GM12878 (cell line): ENCODE results near the gene ODAPH. TPM values are rescaled to one million over a fixed set of nuclear protein-coding genes. Genes with fewer than 3 reads are reported as not detected.
"Not testable (repeated sequence)": the region's sequence is repeated elsewhere in the genome, so short reads cannot be mapped to it uniquely, and the experiment has no call there.

Experiments
- ATAC-seq: fragments of 200-7000 bp; cut with Tn5 transposase; 3 replicates; pipeline ENCODE4 v1.9.1; 2020; ENCODE audit warnings: mild to moderate bottlenecking, moderate library complexity
- BruUV-seq: library from RNA; stranded (reverse); fragments of 400-500 nt; replicated peaks from 2 replicates; lab custom pipeline; 2021; lab: Mats Ljungman, UMichigan
- CTCF ChIA-PET: fragments of 300-600 bp; sonication (Branson Sonifier 250); formaldehyde crosslinking; extraction: SDS; loops from one replicate; lab custom pipeline; 2021; ENCODE audit warnings: inconsistent platforms; lab: Yijun Ruan, JAX
- POLR2A ChIA-PET: fragments of 350-600 bp; formaldehyde crosslinking; extraction: SDS; loops from one replicate; lab custom pipeline; 2021; ENCODE audit warnings: inconsistent platforms; lab: Charles Lee
- RAD21 ChIA-PET: fragments of 300-600 bp; sonication (Branson Sonifier 250); formaldehyde crosslinking; loops from one replicate; lab custom pipeline; 2023; ENCODE audit warnings: antibody characterized with exemption; ENCODE audit not compliant: unreplicated experiment; lab: Charles Lee
- SMC1A ChIA-PET: fragments of 300-600 bp; sonication (Branson Sonifier 250); formaldehyde crosslinking; loops from one replicate; lab custom pipeline; 2023; ENCODE audit not compliant: unreplicated experiment, uncharacterized antibody; lab: Charles Lee
- DNase-seq: peaks from one replicate; pipeline ENCODE4 v3.0.0-alpha.2; 2011; ENCODE audit warnings: low read depth, low spot score
- FAIRE-seq: peaks from 3 replicates; lab custom pipeline; 2011; peaks lifted over from hg19 to GRCh38; lab: Jason Lieb, UNC
- H2AFZ ChIP-seq: 2 replicates; pipeline ENCODE4 v1.6.0; 2011; ENCODE audit warnings: low read depth, low read length, control low read depth; ENCODE audit not compliant: control insufficient read depth
- H3K27ac ChIP-seq: 2 replicates; pipeline ENCODE4 v1.5.1; 2011; ENCODE audit warnings: control low read depth; ENCODE audit not compliant: control insufficient read depth, insufficient read depth
- H3K27me3 ChIP-seq, 2 experiments: replicated peaks in 1 of 2; 2 replicates each; pipeline versions ENCODE4 v1.6.0 to v1.6.1; 2011; ENCODE audit warnings: low read length in 1 of 2; ENCODE audit not compliant: control insufficient read depth in 2 of 2, insufficient read depth in 2 of 2
- H3K36me3 ChIP-seq, 2 experiments: 2 replicates each; pipeline ENCODE4 v1.5.1; 2011; ENCODE audit warnings: low read length in 1 of 2; ENCODE audit not compliant: control insufficient read depth in 2 of 2, insufficient read depth in 2 of 2
- H3K4me1 ChIP-seq: 2 replicates; pipeline ENCODE4 v1.6.1; 2011; ENCODE audit warnings: mild to moderate bottlenecking, low read length, moderate library complexity, mixed read lengths; ENCODE audit not compliant: control insufficient read depth, insufficient read depth
- H3K4me2 ChIP-seq: 2 replicates; pipeline ENCODE4 v1.6.0; 2011; ENCODE audit warnings: control low read depth; ENCODE audit not compliant: control insufficient read depth, insufficient read depth
- H3K4me3 ChIP-seq: fragments of 200-600 bp; sonication (generic); 2 replicates; pipeline ENCODE4 v1.5.1; 2016
- H3K79me2 ChIP-seq: 2 replicates; pipeline ENCODE4 v1.6.0; 2011; ENCODE audit warnings: low read length; ENCODE audit not compliant: control insufficient read depth, insufficient read depth
- H3K9ac ChIP-seq: 2 replicates; pipeline ENCODE4 v1.8.0; 2011; ENCODE audit warnings: low read length, control low read depth, mixed read lengths; ENCODE audit not compliant: control insufficient read depth, insufficient read depth
- H3K9me3 ChIP-seq: replicated peaks from 3 replicates; pipeline ENCODE4 v1.5.1; 2011; ENCODE audit warnings: mild to moderate bottlenecking, low read length; ENCODE audit not compliant: control insufficient read depth, insufficient read depth
- H4K20me1 ChIP-seq: 2 replicates; pipeline ENCODE4 v1.6.0; 2011; ENCODE audit not compliant: control insufficient read depth, insufficient read depth
- SPI1 ChIP-seq: IDR thresholded peaks from 2 replicates; pipeline ENCODE4 v1.6.1; 2011; ENCODE audit warnings: low read depth, mild to moderate bottlenecking, low read length, moderate library complexity, borderline replicate concordance; ENCODE audit not compliant: insufficient read depth
- WGBS: methylation state at CpG from one replicate; pipeline ENCODE4 v1.1.6; 2016; ENCODE audit warnings: low lambda C conversion rate; ENCODE audit not compliant: insufficient replicate concordance, insufficient coverage; ENCODE audit errors: missing lambda C conversion rate; 5-methylcytosine and 5-hydroxymethylcytosine counted together
- in situ Hi-C: fragments of 300-500 bp; cut with MboI; formaldehyde crosslinking; loops from 9 replicates; pipeline ENCODE4 v1.14.3; 2018; ENCODE audit warnings: mixed read lengths
- intact Hi-C: fragments of 100-400 bp; cut with micrococcal nuclease; formaldehyde crosslinking; loops from one replicate; pipeline ENCODE4 v1.14.2; 2022; ENCODE audit not compliant: unreplicated experiment
- polyA plus RNA-seq, 11 experiments: library from polyadenylated mRNA; depleted of rRNA in 4 of 11; unstranded in 6 of 11; stranded (reverse) in 5 of 11; fragments of >200 nt; fragmentation: Nextera tagmentation in 4 of 11; fragmentation: Illumina TruSeq in 1 of 11; extraction: Ambion mirVana in 4 of 11; extraction: Trizol in 1 of 11; gene quantifications; 1 replicate in 1 of 11; 2 replicates in 10 of 11; pipeline versions ENCODE4 v1.2.1 to v1.2.3, GENCODE V29; 2011 to 2016; ENCODE audit warnings: inconsistent platforms in 2 of 11, missing spikeins in 2 of 11, low read depth in 1 of 11
- total RNA-seq, 4 experiments: library from RNA; depleted of rRNA in 3 of 4; stranded (reverse); fragments of >200 nt in 3 of 4; fragmentation: Illumina TruSeq in 1 of 4; extraction: Trizol in 1 of 4; gene quantifications; 2 replicates each; pipeline versions ENCODE4 v1.2.1 to v1.2.3, GENCODE V29; 2013 to 2021
- TF ChIP-seq, protein P1 (sequence below): IDR thresholded peaks from 2 replicates; pipeline ENCODE4 v1.6.1; 2012; ENCODE audit warnings: low read length, inconsistent platforms

ODAPH gene
- total and polyA plus RNA-seq, 10 of the 15 experiments (the other 5 are each of a cell fraction or from before 2014, with no cell fraction given): 0.06 to 0.13 (median 0.12) TPM; not detected in 6

- TF ChIP-seq, protein P1, sequence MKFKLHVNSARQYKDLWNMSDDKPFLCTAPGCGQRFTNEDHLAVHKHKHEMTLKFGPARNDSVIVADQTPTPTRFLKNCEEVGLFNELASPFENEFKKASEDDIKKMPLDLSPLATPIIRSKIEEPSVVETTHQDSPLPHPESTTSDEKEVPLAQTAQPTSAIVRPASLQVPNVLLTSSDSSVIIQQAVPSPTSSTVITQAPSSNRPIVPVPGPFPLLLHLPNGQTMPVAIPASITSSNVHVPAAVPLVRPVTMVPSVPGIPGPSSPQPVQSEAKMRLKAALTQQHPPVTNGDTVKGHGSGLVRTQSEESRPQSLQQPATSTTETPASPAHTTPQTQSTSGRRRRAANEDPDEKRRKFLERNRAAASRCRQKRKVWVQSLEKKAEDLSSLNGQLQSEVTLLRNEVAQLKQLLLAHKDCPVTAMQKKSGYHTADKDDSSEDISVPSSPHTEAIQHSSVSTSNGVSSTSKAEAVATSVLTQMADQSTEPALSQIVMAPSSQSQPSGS: no peak
- TF ChIP-seq SPI1: no peak
- TF ChIP-seq, all 136 proteins: peak for 0
These were observed 25.1 kb upstream of the ODAPH start (continued) for GRCh38 chr4:75530556-75531322.

DNA sequence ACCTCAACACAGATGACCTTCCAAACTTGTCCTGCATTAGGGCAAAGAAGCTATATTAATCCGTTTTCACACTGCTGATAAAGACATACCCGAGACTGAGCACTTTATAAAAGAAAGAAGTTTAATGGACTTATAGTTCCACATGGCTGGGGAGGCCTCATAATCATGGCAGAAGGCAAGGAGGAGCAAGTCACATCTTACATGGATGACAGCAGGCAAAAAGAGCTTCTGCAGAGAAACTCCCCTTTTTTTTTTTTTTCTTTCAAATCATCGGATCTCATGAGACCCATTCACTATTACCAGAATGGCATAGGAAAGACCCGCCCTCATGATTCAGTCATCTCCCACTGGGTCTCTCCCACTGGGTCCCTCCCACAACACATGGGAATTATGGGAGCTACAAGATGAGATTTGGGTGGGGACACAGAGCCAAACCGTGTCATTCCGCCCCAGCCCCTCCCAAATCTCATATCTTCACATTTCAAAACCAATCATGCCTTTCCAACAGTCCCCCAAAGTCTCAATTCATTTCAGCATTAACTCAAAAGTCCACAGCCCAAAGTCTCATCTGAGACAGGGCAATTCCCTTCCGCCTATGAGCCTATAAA, 24.2 kb upstream of the ODAPH start:
- H3K36me3 ChIP-seq, H3K27me3 ChIP-seq, H3K4me3 ChIP-seq, H3K27ac ChIP-seq, intact Hi-C loops, BruUV-seq, H3K4me2 ChIP-seq, ATAC-seq, POLR2A ChIA-PET, in situ Hi-C loops, CTCF ChIA-PET, H2AFZ ChIP-seq, DNase-seq, H3K9ac ChIP-seq, RAD21 ChIA-PET, FAIRE-seq, H3K4me1 ChIP-seq, H3K79me2 ChIP-seq, H3K9me3 ChIP-seq, H4K20me1 ChIP-seq: not testable (repeated sequence)
- WGBS: 96% methylated on average over 6 of the region's 7 CpGs
- SMC1A ChIA-PET: interaction anchor here (1.0 kb wide), 1 partner anchor 10 kb away, joined by 3 read pairs; no protein-coding TSS in a partner anchor

DNA sequence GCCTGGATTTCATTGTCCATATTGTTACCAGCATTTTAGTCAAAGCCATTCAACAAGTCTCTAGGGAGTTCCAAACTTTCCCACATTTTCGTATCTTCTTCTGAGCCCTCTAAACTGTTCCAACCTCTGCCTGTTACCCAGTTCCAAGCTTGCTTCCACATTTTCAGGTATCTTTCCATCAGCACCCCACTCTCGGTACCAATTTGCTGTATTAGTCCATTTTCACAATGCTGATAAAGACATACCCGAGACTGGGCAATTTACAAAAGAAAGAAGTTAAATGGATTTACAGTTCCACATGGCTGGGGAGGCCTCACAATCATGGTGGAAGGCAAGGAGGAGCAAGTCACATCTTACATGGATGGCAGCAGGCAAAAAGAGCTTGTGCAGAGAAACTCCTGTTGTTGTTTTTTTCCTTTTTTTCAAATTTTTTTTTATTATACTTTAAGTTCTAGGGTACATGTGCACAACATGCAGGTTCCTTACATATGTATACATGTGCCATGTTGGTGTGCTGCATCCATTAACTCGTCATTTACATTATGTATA, 22.5 kb upstream of the ODAPH start:
- H3K4me3 ChIP-seq, SMC1A ChIA-PET, H3K9ac ChIP-seq, ATAC-seq, CTCF ChIA-PET, H3K27ac ChIP-seq, FAIRE-seq, in situ Hi-C loops, H3K79me2 ChIP-seq, H2AFZ ChIP-seq, POLR2A ChIA-PET, intact Hi-C loops, H3K36me3 ChIP-seq, H3K27me3 ChIP-seq, H3K9me3 ChIP-seq, H4K20me1 ChIP-seq, H3K4me2 ChIP-seq, BruUV-seq, DNase-seq, H3K4me1 ChIP-seq, RAD21 ChIA-PET: not testable (repeated sequence)
- WGBS: 98% methylated on average over 4 of the region's 4 CpGs

- POLR2A ChIA-PET, DNase-seq, H4K20me1 ChIP-seq, RAD21 ChIA-PET, intact Hi-C loops, H3K4me3 ChIP-seq, H3K4me1 ChIP-seq, H3K9ac ChIP-seq, CTCF ChIA-PET, in situ Hi-C loops, BruUV-seq, FAIRE-seq, ATAC-seq, H3K4me2 ChIP-seq, H3K27me3 ChIP-seq, H3K27ac ChIP-seq, H3K79me2 ChIP-seq, H3K9me3 ChIP-seq, SMC1A ChIA-PET, H3K36me3 ChIP-seq, H2AFZ ChIP-seq: not testable (repeated sequence)
These were observed 21.9 kb upstream of the ODAPH start for GRCh38 chr4:75533926-75534325.
